ENCODE data around the gene SH3PXD2A. TPM values are rescaled to one million over a fixed set of nuclear protein-coding genes. Genes with fewer than 3 reads are reported as not detected.
A peak's percentile ranks its signal among the peaks of the same experiment; 100 is the strongest.

The SH3PXD2A gene
- total RNA-seq, 1 experiment from 2014 or later = 1.2 TPM

DNA sequence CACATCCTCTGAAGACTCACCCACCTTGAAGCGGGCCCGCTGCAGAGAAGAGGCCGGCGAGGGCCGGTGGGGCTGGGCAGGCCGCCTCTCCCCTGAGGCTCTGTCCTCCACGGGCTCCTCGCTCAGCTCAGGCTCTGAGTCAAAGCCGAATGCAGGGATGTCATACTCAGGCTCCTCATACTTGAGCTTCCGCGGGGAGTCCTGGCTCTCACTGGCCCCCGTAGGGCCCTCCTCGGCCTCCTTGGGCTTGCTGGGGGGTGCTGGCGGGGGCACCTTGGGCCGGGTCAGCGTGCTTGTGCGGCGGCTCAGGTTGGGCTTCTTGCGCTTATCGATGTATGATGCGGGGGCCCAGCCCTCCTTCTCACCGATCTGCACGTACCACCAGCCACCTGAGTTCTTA is 252.0 kb downstream of the SH3PXD2A start:
- no peak for DNase-seq (ENCODE audit: low spot score)

DNA sequence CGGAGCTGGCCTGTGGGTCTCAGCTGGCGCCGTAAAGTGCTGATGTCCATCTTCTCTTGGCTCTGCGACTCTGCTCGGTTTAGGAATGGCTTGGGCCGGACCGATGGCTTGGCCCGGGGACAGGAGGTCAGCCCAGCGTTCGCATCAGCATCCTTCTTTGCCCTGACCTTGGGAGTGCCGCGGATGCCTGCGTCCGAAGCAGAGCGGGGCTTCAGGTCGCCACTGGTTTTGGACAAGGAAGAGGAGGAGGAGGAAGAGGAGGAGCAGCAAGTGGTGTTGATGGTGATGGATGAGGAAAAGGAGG is 252.6 kb downstream of the SH3PXD2A start:
- DNase-seq (ENCODE audit: low spot score) = no peak

DNA sequence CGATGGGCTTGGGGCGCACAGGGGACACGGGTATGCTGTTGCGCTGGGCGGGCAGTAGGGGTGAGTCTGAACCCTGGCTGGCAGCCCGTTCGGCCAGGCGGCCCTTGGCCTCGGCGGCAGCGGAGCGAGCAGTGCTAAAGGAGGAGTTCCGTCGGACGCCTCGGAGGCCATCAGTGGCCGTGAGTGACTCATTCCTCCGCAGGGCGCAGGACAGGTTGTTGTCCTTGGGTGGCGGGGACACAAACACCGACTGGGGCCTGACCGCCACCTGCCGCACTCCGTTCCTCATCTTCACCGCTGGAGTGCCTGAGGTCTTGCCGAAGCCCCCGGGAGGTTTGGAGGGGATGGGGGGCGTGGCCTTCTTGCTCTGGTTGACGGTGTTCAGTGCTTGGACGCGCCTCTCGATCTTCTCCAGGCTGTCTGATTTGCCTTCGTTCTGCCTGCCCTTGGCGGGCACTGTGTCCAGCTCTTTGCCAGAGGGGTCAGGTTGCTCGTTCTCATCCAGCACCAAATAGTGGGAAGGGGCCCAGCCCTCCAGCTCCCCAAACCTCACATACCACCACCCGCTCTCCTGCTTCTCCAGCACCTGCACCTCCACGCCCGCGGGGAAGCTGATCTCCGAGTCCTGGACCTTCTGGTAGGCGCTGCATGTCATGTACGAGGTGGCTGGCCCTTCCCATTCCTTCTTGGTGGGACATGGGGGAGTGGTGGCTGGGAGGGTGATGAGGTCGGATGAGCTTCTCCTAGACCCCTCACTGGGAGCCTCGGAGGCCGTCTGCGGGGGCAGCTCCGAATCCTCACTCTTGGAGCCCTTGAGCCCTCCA is 253.1 kb downstream of the SH3PXD2A start:
- DNase-seq (ENCODE audit: low spot score) = no peak

DNA sequence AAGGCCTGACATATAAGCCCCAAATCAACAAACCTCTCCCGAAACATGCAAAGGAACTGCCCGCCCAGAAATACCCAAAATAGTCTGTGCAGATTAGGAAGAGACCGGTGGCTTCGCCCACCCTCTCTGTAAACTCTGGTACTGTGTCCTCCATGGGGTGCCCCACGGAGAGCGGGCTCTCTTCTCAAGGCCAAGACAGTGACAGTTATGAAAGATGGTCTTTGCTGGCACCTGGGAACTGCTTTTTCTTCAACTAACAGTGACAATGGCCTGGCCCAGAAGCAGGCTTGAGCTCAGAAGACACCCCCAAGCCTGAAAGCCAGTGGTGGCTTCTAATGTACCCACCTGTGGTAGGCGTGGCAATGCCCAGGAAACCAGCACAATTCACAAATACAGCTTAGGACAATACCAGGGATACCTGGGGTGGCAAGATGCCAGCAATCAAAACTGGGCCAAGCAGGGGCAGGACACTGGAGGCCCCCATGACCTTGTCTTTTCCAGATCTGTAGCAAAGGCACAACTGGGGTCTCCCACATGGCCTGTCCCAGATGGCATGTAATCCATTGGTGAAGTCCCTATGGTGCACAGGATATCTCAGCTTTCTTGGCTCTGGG is 254.3 kb downstream of the SH3PXD2A start:
- DNase-seq (ENCODE audit: low spot score) = no peak

DNA sequence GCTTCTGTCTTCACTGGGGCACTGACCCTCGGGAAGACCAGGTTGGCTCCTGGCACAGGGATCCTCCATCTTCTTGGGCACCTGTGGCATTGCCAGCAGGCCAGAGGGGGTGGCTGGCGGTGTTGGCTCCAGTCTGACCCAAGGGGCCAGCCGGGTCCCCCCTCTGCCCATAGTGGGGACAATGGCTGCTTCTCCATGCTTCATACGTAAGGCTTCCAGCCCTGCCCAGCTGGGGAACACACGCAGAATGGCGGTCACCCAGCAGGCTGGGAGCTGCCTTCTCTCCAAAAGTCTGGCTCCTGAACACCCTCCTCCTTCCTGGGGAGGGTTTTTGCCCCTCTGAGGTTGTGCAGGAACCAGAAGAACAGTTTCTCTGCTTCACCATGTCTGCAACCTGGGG is 255.1 kb downstream of the SH3PXD2A start:
- DNase-seq (ENCODE audit: low spot score) = no peak

DNA sequence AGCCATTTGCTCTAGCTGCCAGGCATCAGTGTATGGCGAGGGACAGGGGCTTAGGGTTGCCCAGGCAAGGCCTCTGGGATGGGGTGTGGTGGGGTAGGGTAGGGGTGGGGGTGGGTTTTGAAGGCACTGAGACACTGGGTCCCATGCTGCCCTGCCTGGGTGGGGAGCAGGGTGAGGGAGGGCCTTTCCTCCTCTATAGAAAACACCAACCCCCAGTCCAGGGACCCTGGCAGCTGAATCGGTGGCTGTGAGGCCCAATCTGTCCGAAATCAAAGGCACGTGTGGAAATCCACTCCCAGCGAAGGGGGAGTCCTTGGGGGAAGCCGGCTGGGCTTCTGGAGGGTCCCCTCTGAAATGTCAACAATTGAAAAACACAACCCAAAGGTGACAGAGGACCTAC is 255.5 kb downstream of the SH3PXD2A start:
- no peak for DNase-seq (ENCODE audit: low spot score)

DNA sequence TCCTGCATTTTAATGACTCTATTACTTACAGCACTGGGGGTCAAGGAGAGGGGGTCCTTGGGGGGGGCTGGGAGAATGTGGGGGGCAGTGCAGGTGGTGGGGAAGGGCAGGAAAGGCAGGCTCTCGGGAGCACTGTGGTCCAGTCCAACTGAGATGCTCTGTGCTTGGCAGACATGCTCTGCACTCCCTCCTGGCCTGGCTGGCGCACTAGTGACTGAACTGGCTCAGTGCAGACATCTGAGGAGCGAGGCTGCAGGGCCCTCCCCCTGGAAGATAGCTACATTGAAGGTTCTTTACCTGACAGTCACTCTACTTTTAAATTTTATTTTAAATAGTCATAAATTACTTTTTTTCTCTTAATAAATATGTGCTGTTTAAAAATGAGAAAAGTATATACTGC is 256.2 kb downstream of the SH3PXD2A start:
- no peak for DNase-seq (ENCODE audit: low spot score)

DNA sequence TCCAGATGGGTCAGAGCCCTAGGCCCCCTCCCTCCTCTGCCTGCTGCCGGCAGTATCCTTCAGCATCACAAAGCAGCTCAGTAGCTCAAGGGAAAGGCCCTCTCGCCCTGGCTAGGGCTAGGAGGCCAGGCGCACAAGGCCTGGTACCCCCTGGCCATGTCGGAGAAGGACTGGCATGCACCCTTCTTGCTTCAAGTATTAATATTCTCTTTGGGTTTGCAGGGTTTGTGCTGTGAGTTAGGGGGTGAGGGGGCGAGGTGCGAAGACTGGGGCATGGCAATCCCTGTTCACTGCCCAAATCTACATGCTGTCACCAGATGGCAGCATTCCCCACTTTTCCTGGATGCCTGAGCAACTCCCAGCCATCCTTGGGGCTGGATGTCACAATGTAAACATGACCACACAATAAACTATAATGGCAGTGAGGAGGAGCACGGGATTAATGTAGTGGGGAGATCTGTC is 256.7 kb downstream of the SH3PXD2A start:
- DNase-seq (ENCODE audit: low spot score) = peak; percentile 84

DNA sequence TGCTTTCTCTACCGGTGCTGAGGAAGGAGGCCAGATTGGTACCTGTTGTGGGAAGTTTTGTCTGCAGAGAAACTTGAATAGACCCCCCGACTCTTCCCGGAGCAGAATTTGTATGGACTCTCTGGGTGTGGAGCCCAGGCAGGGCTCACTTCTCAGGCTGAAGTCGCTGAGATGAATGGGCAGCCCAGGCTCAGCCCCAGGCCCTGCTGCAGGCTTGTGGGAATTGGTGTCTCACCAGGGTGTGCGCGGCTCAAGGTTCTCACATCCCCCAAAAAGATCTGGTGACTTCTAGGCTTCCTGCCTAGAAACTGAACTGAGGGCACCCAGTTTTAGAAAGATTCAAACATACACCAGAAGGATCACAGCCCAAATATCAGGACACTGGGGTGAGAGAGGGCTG is 258.4 kb downstream of the SH3PXD2A start:
- no peak for DNase-seq (ENCODE audit: low spot score)

DNA sequence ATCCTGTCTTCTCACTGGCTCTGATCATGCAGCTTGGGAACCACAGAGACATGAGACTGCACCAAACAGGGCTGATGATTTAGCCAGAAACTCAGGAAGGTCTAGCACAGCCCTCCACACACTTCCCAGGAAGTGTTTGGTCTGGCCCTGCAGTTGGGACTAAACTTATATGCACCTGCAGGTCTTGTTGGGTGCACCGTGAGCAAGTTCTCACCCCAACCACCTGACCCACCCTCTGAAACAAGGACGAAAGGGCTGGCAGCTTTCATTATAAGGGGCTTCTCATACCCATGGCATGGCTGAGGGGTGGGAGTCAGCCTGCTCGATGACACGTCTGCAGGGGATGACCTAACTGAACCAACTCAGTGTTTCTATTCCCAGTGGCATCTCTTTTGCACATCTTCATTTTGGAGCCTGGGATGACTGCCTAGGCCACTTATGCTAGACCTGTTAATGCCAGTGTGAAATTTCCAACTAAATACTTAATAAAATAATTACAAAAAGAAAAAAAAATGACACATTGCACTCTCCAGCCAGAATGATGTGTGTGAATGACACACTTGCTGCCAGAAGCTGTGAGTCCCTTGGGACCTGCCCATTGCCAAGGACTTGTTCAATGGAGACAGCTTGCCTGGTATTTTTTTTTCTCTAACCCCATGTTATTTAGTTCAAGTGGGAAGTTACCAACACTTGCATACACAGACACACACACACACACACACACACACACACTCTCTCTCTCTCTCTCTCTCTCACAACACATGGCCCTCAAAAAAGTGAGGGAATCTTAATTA is 259.2 kb downstream of the SH3PXD2A start:
- no peak for DNase-seq (ENCODE audit: low spot score)

DNA sequence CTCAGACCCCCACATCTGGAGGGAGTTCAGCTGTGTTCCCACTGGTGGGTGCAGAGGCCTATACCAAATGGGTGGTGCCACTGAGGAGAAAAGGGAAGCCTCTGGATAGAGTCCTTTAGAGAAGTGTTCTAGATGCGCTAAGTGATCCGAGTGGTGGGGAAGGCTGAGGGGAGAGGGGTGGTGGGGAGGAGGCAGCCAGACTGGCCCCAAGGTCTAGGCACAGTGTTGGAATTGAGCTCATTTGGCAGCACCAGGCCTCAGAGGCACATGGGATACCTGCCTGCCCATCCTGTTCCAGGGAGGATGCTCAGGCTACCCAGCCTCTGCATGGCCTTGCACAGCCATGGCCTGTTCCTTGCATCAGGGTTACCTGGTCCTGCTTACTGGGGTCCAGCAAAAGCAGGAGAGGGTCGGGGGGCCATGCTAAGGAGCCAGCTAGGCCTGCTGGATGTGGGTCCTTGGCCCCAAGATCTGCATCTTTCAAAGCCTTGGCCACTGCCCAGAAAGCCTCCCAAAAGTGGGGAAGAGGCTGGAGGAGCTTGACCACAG is 262.3 kb downstream of the SH3PXD2A start:
- DNase-seq (ENCODE audit: low spot score) = no peak

DNA sequence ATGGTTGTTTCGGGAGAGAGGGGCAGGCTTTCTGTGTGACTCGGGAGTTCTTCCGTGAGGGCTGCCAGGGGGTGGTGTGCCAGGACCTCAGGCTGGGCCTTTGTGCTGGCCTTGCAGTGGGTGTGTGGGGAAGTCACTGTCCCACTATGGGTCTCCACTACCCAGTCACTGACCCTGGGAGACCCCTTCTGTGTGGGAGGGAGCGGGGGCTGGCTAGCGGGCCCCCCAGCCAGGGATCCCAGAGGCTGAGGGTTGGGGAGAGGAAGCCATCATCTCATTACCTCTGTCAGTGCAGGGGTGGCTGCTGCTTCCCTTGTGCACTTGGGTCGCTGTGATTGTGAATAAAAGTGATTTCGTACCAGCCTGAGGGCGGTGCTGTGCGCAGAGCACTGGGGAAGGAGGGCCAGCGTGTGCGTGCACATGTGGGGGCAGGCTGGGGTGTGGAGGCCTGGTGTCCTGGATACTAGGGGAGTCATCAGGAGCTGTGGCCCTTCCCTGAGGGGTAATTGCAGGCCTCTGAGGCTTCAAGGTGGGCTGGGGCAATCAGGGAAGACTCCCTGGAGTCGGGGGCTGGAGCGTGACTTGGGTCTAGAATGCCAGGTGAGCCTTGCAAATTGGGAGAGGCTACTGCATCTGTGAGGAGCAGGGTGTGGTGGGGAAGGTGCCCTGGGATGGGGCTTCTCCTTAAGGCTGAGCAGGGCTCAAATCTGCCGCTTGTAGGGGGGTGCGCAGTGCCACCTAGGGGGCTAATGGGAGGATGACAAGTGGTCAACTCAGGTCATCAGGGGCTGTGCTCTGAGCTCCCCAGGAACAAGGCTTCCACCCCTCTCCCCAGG is 263.0 kb downstream of the SH3PXD2A start:
- peak; percentile 36 for DNase-seq (ENCODE audit: low spot score)

DNA sequence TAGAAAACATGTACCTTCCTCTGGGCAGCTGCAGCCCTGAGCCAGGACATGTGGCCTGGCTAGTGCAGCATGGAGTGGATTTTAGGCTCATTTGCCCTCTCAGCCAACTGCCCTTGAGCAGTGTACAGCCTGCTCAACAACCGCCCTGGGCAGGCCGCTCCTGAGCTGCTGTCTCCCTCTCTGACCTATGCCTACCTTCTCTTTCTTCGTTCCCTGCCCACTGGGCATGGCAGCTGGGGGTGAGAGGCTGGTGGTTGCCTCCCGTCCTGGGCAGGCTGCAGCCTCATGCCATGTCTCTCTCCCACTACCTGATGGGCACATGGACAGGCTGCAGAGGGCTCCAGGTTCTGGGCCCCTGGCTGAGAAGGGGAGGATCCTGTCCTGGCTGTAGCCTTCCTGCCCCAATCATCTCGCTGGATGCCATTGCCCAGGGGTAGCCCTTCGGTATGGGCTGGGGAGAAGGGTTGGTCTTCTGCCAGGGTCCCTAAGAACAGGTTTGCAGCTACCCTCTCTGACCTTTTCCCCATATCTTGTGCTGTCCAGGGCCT is 264.6 kb downstream of the SH3PXD2A start:
- no peak for DNase-seq (ENCODE audit: low spot score)

DNA sequence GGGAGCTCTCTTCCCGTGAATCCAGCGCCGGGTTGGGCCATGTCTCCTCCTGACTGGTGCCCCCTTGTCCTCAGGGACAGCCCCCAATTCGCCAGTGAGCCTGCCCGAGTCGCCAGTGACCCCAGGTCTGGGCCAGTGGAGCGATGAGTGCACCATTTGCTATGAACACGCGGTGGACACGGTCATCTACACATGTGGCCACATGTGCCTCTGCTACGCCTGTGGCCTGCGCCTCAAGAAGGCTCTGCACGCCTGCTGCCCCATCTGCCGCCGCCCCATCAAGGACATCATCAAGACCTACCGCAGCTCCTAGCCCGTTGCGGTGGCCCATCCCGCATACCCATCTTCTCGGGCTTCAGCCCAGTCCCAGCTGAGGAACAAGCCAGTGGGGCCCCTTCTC is 265.3 kb downstream of the SH3PXD2A start:
- no peak for DNase-seq (ENCODE audit: low spot score)

DNA sequence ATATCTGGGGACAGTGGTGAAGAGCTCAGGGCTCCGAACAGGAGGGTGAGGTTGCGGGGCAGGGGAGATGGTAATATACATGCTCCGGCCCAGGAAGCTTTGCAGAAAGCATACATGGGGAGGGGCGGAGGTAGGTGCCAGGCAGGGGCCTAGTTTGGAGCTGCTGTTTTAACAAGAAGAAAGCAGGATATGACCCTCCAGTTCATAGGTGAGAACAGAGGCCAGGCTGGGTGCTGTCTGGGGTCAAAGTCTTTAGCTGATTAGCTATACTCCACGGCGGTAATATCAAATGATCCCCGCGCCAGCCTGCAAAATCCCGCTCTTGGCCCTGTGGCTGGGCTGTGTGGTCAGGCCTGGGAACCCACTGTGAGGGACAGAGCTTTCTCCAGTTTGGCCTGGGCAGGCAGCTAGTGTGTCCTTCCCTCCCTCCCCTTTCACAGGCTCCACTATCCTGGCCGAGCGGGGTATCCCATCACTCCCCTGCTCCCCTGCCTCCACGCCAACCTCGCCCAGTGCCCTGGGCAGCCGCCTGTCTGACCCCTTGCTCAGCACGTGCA is 266.2 kb downstream of the SH3PXD2A start:
- no peak for DNase-seq (ENCODE audit: low spot score)

DNA sequence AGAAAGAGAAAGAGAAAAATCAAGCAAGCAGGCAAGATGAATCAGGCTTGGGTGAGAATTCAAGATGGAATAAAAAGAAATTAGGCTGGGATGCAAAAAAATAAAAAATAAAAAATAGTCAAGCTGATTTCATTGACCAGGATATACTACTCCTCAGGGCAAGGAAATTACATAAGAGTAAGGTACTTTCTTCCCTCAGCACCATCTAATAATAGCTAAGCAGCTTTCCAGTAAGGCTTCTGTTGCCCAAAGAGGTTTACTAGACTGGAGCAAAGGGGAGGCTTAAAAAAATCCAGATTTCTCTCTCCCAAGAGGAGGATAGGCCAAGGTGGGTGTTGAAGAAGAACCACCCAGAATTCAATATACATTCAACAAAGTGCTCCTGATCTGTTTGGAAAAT is 268.3 kb downstream of the SH3PXD2A start:
- DNase-seq (ENCODE audit: low spot score) = no peak

DNA sequence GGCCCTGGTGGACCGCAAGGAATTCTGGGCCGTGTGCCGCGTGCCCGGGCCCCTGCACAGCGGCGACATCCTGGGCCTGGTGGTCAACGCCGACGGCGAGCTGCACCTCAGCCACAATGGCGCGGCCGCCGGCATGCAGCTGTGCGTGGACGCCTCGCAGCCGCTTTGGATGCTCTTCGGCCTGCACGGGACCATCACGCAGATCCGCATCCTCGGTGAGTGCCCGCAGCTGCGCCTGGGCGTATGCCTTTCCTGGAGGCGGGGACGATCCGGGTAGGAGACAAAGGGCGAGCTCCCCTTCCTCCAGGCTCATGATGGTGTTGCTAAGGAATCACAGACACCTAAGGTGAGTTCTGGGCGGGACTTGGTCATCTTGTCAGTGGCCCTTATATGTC is 270.4 kb downstream of the SH3PXD2A start:
- DNase-seq (ENCODE audit: low spot score) = no peak

DNA sequence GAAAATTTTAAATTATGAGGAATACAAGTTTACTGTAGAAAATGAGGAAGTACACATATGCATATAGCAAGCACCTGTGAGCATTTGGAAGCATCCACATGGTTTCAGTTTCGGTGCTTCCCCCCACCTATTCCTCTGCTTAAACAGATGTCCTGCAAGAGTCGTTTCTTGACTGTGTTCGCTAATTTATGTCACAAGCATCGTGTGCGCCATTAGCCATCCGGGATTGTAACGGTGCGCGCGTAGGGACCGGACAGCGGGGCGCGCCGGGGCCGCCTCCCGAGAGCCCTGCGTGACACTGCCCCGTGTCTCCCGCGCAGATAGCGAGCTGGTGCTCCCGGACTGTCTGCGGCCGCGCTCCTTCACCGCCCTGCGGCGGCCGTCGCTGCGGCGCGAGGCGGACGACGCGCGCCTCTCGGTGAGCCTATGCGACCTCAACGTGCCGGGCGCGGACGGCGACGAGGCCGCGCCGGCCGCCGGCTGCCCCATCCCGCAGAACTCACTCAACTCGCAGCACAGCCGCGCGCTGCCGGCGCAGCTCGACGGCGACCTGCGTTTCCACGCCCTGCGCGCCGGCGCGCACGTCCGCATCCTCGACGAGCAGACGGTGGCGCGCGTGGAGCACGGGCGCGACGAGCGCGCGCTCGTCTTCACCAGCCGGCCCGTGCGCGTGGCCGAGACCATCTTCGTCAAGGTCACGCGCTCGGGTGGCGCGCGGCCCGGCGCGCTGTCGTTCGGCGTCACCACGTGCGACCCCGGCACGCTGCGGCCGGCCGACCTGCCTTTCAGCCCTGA is 271.0 kb downstream of the SH3PXD2A start:
- no peak for DNase-seq (ENCODE audit: low spot score)

DNA sequence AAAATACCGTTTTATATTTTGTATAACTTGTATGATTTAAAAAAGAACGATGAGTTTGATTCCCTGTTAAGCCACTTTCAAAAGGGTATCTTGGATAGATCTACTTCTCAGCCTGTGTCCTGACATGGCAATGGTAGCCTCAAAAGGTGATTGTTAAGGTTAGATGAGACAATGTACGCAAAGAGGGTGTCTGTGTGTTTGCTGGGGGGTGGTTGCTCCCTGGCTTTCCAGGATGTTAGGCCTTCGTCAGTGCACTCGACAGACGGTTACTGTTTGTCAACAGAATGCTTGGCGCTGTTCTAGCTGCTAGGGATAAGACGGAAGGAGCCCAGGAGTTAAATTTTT is 271.5 kb downstream of the SH3PXD2A start:
- DNase-seq (ENCODE audit: low spot score) = no peak

All from H4 (cell line).